COR-L47 (cell line): ENCODE results near the gene NEDD8.

Source experiments
- DNase-seq: peaks from one replicate; lab custom pipeline; 2025; lab: John Stamatoyannopoulos, UW

Gene NEDD8

DNA sequence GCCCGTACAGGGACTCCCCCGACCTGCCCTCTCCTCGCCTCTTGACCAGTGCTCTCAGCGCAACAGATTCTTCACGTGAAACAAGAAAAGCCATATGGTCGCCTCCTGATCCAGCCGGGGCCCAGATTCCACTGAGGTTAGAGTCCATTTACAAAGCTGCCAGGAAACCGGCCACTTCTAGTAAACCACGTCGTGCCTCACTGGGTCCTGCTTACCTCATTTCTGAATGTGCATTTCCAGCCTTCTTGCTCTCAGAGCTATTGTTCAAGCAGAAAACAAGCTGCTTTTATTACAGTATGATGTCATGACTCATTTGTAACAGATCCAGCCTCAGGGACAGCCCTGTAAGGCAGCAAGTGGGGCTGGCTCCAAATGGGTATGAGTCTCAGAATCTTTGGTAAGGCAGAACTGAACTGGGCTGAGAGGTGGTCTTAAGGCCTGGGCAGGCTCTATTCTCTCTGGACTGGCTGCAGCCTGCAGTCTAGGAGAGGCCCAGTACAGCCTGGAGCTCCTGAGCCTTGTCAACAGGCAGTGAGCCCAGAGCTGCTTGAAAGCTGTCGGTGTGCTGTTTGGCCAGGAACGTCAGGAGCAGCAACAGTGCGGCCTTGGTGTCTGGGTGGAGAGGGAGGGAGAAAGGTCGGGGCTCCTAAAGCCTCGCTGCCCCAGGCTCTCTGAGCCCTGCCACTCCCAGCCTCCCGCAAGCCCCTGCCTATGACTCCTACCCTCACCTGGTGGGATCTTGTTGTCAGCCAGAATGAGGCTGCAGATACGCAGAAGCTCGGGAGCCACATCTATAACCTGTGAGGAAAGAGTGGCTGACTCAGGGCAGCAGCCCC is 52.0 kb downstream of the NEDD8 start:
- DNase-seq: no peak

GRCh38 chr14:24179294-24179960 is 52.7 kb downstream of the NEDD8 start:
- DNase-seq: no peak

DNA sequence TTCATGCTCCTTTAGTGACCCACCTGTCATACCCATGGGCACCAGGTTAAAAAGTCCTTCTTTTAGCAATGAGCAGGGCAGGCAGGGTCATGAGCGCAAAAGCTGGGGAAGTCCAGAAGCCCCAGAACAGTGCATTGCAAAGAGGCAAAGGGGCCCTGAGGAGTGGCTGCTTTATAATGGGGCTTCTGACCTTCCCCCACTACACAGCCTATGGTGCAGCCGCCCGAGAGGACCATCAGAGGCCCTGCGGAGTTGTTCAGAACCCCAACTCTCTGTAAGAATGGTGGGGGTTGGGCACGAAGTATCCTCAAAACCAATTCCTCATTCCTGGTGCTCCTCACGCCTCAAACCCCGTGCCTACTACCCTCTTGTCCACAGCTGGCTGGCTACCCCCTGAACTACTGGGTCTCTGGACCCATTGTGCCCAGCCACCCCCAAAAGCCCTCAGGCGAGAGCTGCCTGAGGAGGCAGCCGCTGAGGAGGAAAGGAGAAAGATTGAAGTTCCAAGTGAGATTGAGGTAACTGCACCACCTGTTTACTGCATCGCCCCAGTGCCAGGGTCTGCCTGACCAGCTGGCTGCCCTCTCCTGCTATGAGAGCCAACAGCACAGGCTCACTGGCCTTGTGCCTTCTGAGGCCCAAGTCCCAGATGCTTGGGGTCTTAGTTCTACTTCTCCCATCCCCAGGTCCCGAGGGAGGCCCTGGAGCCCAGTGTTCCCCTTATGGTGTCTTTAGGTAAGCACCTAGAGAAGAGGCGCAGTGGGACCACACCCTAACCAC is 53.6 kb downstream of the NEDD8 start:
- no peak for DNase-seq

DNA sequence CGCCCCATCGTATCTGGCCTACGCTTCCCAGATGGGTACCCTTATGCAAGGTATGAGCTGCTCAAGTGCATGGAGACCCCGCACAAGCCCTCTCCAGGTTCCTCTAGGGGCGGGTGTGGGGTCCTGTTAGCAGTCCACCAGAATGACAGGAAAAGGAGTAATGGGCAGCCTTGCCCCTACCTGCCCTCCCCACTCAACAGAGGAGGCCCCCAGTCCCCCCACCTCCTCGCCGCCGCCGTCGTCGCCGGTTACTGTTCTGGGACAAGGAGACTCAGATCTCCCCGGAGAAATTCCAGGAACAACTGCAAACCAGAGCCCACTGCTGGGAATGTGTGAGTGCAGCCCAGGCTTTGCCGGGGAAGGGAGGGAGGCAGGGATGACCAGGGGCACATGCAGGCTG is 54.3 kb downstream of the NEDD8 start:
- no peak for DNase-seq

- DNase-seq: no peak
Measured at GRCh38 chr14:24177041-24177825, 54.9 kb downstream of the NEDD8 start.

GRCh38 chr14:24176599-24176998 is 55.6 kb downstream of the NEDD8 start:
- no peak for DNase-seq

DNA sequence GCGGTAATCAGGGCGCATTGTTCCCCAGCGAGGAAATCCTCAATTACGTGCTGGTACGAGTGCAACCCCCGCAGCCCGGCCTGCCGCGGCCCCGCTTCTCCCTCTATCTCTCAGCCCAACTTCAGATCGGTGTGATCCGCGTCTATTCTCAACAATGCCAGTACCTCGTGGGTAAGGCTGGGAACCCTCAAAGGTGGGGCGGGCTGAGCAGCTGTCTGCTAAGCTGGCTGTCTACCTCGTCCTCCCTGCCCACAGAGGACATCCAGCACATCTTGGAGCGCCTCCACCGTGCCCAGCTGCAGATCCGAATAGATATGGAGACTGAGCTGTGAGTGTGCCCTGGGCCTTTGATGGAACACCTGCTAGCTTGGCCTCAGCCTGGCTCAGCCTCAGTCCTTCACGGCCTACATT is 59.3 kb downstream of the NEDD8 start:
- DNase-seq: peak; percentile 18

DNA sequence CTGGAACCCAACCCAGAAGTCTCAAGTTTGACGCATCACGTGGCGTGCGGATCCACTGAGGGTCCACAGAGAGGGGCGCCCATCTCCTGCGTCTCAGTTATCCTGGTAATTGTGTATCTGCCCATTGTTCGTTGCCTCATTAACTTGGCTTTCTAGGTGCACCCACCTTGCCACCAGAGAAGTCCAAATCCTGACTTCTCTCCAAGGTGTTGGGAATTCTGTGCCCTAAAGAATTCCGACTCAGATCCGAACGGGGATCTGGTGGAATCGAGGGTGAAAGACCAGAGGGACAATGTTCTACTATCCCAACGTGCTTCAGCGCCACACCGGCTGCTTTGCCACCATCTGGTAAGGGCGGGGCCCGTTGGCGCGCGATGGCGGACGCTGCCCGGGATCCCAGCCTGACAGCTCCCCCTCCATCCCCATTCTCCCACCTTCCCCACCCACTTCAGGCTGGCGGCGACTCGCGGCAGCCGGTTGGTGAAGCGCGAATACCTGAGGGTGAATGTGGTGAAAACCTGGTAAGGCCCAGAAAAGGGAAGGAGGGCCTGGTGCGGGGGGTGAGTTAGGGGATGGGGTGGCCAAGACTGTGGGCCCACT is 59.8 kb downstream of the NEDD8 start:
- DNase-seq: peak; percentile 50

DNA sequence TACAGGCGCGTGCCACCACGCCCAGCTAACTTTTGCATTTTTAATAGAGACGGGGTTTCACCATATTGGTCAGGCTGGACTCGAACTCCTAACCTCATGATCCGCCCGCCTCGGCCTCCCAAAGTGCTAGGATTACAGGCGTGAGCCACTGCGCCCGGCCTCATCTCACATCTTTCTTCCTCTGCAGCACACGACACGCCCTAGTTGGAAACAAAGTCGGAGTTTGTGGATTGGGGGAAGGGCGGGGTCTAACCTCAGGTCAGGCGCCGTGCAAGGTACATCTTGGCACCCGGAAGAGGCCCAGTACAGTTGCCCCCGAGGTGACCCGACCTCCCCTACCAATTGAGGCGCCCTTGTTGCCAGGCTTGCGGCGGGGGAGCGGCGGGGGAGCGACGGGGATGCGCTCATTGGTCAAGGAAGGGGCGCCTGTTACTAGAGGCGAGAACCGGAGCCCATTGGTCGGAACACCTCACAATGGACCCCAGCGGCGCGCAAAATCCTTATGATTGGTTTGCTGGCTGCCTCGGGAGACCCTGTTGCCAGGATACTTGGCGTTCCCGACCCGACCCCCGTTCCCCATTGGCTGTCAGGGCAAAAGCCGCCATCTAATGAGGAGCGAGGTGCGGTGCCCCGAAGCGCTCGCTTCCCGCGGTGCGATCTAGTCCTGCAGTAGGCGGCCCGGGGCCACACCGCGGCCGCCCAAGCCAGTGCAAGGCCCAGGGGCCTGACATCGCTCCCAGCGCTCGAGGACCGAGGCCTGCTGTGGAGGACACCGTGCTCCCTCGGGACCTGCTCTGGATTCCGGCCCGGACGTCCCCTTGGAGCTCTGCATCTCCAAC is 60.5 kb downstream of the NEDD8 start, which contains the start of gene REC8:
REC8 (plus strand) TSS at position 659 of the 839 bp plus-strand sequence. CDS start 473 bp downstream, outside the sequence.
- DNase-seq: peak; percentile 99

GRCh38 chr14:24167469-24168114 is 64.6 kb downstream of the NEDD8 start:
- no peak for DNase-seq
